T-helper 22 cell (primary cell): ENCODE data around the gene IGIP.

Experiments
- DNase-seq: peaks from one replicate; pipeline ENCODE4 v3.0.0-alpha.2; 2020; ENCODE audit warnings: low read depth

Gene IGIP

GRCh38 chr5:140111859-140112551, 13.7 kb upstream of the IGIP start:
- no peak for DNase-seq

- DNase-seq, result no peak
Observed at GRCh38 chr5:140112685-140113179, 13.0 kb upstream of the IGIP start.

- peak; percentile 4 for DNase-seq
Observed at GRCh38 chr5:140113180-140113698, 12.5 kb upstream of the IGIP start.

GRCh38 chr5:140113699-140114263, 12.0 kb upstream of the IGIP start, which contains the start of gene PURA:
TSS of gene PURA (plus strand) at chr5:140114109. CDS start at chr5:140114182, 73 bp downstream.
- DNase-seq, result peak; percentile 96

GRCh38 chr5:140114341-140115185, 11.2 kb upstream of the IGIP start:
- peak; percentile 21 for DNase-seq

GRCh38 chr5:140115186-140115500, 10.6 kb upstream of the IGIP start:
- DNase-seq, result no peak

- DNase-seq, result no peak
Observed at GRCh38 chr5:140116716-140117115, 9.0 kb upstream of the IGIP start.

- DNase-seq, result no peak
Observed at GRCh38 chr5:140117523-140117922, 8.2 kb upstream of the IGIP start.

- no peak for DNase-seq
Observed at GRCh38 chr5:140118302-140118936, 7.3 kb upstream of the IGIP start.

- DNase-seq, result no peak
Observed at GRCh38 chr5:140126315-140127012, 727 bp downstream of the IGIP start.

GRCh38 chr5:140128376-140128775, 2.6 kb downstream of the IGIP start:
- DNase-seq, result no peak

- no peak for DNase-seq
Observed at GRCh38 chr5:140130949-140131733, 5.4 kb downstream of the IGIP start.

GRCh38 chr5:140131967-140132409, 6.3 kb downstream of the IGIP start:
- DNase-seq, result no peak

- DNase-seq, result no peak
Observed at GRCh38 chr5:140133514-140134167, 7.9 kb downstream of the IGIP start.

- DNase-seq, result no peak
Observed at GRCh38 chr5:140134277-140134935, 8.7 kb downstream of the IGIP start.

- DNase-seq, result no peak
Observed at GRCh38 chr5:140135127-140135526, 9.4 kb downstream of the IGIP start.

- no peak for DNase-seq
Observed at GRCh38 chr5:140136624-140137023, 10.9 kb downstream of the IGIP start.

GRCh38 chr5:140140435-140140834, 14.7 kb downstream of the IGIP start:
- DNase-seq, result no peak

- DNase-seq, result no peak
Observed at GRCh38 chr5:140141241-140141640, 15.5 kb downstream of the IGIP start.

- no peak for DNase-seq
Observed at GRCh38 chr5:140142246-140142645, 16.5 kb downstream of the IGIP start.
